ENCODE results near the gene ZFP64.
A peak's percentile ranks its signal among the peaks of the same experiment; 100 is the strongest.

Gene ZFP64

DNA sequence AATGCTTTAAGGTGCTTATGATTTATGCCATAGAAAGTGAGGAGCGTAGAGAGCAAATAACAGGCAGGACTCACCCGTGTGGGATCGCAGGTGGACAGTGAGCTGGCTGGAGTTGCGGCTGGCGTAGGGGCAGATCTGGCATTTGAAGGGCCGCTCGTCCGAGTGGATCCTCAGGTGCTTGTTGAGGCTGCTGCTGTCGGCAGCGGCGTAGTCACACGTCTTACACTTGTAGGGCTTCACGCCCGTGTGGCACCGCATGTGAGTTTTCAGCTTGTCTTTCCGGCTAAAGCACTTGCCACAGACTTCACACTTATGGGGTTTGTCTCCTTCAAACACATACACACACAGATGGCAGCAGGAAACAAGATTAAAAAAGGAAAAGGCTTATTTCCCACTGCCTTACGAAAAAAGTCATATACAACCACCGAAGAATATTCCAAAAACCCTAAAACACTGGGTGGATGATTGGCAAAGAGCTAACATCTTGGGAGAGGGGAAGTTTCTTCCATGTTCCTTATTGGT, 31.5 kb downstream of the ZFP64 start:
- DNase-seq (ENCODE audit: low read depth): no peak
- TF ChIP-seq, protein P1, sequence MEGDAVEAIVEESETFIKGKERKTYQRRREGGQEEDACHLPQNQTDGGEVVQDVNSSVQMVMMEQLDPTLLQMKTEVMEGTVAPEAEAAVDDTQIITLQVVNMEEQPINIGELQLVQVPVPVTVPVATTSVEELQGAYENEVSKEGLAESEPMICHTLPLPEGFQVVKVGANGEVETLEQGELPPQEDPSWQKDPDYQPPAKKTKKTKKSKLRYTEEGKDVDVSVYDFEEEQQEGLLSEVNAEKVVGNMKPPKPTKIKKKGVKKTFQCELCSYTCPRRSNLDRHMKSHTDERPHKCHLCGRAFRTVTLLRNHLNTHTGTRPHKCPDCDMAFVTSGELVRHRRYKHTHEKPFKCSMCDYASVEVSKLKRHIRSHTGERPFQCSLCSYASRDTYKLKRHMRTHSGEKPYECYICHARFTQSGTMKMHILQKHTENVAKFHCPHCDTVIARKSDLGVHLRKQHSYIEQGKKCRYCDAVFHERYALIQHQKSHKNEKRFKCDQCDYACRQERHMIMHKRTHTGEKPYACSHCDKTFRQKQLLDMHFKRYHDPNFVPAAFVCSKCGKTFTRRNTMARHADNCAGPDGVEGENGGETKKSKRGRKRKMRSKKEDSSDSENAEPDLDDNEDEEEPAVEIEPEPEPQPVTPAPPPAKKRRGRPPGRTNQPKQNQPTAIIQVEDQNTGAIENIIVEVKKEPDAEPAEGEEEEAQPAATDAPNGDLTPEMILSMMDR (conservative IDR thresholded peaks at IDR 0.05; ENCODE audit: low read depth, low read length): no peak
- no peak overlapping the region for H3K4me3 ChIP-seq (ENCODE audit: low read length)

DNA sequence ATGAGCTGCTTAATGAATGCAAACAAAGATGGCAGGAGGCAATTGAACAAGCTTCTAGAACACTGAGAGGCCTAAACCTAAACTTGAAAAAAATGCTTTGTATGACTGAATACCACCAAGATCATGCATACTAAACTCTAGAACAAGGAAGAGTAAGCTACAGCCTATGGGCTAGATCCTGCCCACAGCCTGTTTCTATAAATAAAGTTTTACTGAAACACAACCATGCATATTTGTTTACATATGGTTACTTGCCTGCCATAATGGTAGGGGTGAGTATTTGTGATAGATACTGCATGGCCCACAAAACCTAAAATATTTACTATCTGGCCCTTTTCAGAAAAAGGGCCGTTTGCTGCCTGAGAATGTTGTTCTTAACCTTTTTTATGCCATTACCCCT, 37.0 kb downstream of the ZFP64 start:
- TF ChIP-seq, protein P1 (conservative IDR thresholded peaks at IDR 0.05; ENCODE audit: low read depth, low read length): no peak

DNA sequence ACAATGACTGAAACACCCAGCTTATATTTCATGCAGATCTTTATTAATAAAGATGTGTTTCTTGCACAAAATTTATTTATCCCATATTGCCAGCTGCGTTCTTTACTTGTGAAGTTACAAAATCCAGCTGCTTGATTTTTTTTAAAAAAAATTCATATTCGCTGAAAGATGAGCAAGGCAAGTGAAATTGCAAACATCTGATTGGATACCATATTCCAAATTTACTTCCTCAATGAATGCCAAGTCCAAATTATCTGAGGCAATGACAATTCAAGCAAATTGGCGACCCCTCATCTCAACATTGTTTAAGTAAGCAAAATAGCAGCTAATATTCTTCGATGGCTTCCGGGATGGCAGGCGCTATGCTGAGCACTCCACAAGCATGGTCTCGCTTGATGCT, 37.7 kb downstream of the ZFP64 start:
- DNase-seq (ENCODE audit: low read depth): no peak
- TF ChIP-seq, protein P1 (conservative IDR thresholded peaks at IDR 0.05; ENCODE audit: low read depth, low read length): no peak
- H3K4me3 ChIP-seq (ENCODE audit: low read length): no peak overlapping the region

More for the DNA sequence above, 37.0 kb downstream of the ZFP64 start:
- no peak for DNase-seq (ENCODE audit: low read depth)
- H3K4me3 ChIP-seq (ENCODE audit: low read length): no peak overlapping the region

DNA sequence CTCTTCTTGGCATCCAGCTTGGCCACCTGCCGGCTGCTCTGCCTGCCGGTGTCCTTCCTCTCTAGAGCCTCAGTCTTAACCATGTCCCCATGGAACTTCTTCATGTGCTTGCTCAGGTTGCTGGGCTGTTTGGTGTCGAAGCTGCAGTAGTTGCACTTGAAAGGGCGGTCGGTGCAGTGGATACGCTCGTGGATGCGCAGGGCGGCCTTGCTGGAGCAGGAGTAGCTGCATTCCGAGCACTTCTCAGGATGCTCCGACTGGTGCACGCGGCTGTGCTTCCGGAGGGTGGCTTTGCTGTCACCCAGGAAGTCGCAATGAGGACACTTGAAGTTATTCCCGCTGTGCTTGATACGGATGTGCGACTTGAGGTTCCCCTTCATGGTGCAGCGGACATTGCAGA, 38.7 kb downstream of the ZFP64 start:
- DNase-seq (ENCODE audit: low read depth): no peak
- no peak overlapping the region for H3K4me3 ChIP-seq (ENCODE audit: low read length)
- TF ChIP-seq, protein P1 (conservative IDR thresholded peaks at IDR 0.05; ENCODE audit: low read depth, low read length): no peak

DNA sequence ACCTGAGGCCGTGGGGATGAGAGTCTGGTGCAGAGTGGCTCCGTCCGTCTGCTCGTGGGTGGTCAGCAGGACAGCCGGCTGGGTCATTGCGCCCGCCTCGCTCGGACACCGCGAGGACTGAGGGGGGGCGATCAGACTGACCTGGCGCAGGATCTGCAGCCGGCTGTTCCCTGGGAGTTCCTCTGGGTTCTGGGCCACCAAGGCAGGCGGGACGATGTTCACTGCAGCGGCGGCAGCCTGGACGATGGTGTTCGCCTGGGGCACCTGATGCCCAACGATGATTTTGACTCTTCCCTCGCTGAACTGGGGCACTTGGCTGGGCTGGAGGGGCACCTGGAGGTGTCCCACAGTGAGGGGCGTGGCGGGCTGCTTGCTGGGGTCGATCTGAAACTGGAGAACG, 39.2 kb downstream of the ZFP64 start:
- no peak for DNase-seq (ENCODE audit: low read depth)
- TF ChIP-seq, protein P1 (conservative IDR thresholded peaks at IDR 0.05; ENCODE audit: low read depth, low read length): no peak
- H3K4me3 ChIP-seq (ENCODE audit: low read length): no peak overlapping the region

DNA sequence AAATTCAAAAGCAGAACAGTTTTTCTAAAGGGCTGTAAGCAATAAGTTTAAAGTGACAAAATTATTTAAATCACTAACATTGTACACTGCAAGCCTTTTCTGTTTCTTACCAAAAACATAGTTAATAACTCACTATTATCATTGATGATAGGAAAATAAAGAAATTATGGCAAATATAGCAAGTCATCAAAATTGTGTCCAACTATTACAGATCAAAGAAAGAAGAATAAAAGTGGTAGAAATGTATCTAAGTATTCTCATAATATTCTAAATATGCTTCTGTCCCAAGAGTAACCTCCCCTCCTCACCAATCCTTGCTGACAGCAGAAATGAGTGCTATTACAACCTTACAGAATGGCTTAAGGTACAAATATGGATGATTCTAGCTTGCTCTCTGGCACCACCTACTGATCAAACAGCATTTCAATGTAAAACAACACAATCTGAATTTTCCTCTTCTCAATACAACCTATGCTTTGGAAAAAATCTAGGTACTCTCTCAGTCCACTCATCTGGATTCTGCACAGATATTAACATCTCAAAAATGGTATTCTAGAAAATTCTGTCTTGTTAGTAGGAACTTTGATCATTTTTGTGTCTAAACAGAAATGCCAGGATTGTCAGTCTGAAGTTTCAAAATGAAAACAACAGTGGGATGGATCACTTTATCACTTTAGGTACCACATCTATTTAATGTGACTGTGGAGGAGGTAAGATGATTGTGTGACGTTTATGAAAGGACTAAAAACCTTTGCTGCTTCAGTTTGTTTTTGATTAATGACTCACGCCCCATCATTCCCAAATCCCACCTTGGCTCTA, 40.9 kb downstream of the ZFP64 start:
- no peak for DNase-seq (ENCODE audit: low read depth)
- H3K4me3 ChIP-seq (ENCODE audit: low read length): no peak overlapping the region
- TF ChIP-seq, protein P1 (conservative IDR thresholded peaks at IDR 0.05; ENCODE audit: low read depth, low read length): peak; percentile 86

DNA sequence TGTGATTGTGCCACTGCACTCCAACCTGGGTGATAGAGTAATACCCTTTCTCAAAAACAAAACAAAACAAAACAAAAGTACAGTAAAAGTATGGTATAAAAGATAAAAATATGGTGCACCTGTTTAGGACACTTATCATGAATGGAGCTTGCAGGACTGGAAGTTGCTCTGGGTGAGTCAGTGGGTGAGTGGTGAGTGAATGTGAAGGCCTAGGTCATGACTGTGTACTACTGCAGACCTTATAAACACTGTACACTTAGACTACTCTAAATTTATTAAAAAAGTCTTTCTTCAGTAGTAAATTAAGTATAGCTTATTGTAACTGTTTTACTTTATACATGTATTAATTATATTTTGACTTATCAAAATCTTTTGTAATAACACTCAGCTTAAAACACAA, 46.0 kb downstream of the ZFP64 start:
- H3K4me3 ChIP-seq (ENCODE audit: low read length): no peak overlapping the region
- TF ChIP-seq, protein P1 (conservative IDR thresholded peaks at IDR 0.05; ENCODE audit: low read depth, low read length): no peak
- no peak for DNase-seq (ENCODE audit: low read depth)

All from retinal pigment epithelial cell (primary cell).